ENCODE data around the gene ST6GALNAC6. TPM values are rescaled to one million over a fixed set of nuclear protein-coding genes. Genes with fewer than 3 reads are reported as not detected.
A peak's percentile ranks its signal among the peaks of the same experiment; 100 is the strongest.

Gene ST6GALNAC6
- polyA plus RNA-seq, 3 donors = 8.2 to 14.4 (median 12.0) TPM

DNA sequence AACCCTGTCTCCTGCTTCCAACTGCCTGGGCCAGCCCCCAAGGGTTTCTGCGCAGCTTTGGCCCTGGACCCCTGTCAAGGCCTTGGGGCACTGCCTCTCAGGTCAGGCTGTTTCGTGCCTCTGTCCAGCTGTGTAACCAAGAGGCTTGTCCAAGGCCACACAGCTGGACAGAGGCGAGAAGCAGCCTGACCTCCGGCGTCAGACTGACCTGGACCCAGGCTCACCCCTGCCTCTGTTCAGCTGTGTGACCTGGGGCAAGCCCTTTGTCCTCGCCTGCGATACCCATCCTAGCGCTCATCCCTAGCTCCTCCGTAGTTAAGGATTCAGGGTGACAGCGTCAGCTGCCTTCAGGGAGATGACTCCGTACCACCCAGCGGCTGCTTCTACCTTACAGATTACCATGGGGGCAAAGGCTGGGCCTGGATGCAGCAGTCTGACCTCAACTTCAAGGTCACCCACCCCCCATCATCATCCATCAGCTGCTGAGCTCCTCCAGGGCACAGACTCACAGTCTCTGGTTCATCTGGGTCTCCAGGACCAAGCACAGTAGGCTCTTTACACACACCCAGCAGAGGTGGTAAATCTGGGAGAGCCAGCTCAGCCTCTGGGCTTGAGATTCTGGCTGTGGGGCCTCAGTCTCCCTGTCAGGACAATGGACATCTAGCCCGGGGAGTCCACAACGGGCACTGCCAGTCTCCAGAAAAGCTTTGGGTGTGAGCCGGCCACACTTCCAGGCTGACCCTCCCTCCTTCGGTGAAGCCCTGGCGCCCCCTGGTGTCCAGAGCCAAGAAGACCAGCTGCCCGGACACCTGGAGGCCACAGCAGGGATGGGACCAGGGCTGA, 29.9 kb downstream of the ST6GALNAC6 start:
- Histone ChIP-seq H4K20me1 (ENCODE audit: insufficient read depth, low read length) (no peaks in the 10 kb centered on the region), H3K4me3 (replicated peaks in 1 of 3; ENCODE audit: low read depth in 2 of 3, low read length in 3 of 3) (no peak overlapping the region), H3K27me3 (ENCODE audit: control insufficient read depth in 2 of 2, insufficient read depth in 2 of 2, low read length in 2 of 2) (no peaks in the 10 kb centered on the region), H2AFZ (ENCODE audit: insufficient read depth, low read depth, low read length, poor library complexity, severe bottlenecking) (peak overlapping the region; percentile 57), H3K4me1 (ENCODE audit: control insufficient read depth in 1 of 2, insufficient read depth in 2 of 2, low read length in 2 of 2) (peaks cover 16 to 22% of the 10 kb centered on the region in 2 donors), H3K79me2 (ENCODE audit: insufficient read depth, low read length) (no peaks in the 10 kb centered on the region), H3K9ac (ENCODE audit: insufficient read depth, low read length, poor library complexity, severe bottlenecking) (no peak overlapping the region), H3K27ac (ENCODE audit: low read depth in 1 of 2, low read length in 2 of 2) (no peak overlapping the region), H3K36me3 (replicated peaks in 1 of 2; ENCODE audit: control insufficient read depth in 1 of 2, insufficient read depth in 2 of 2, low read length in 2 of 2) (no peaks in the 10 kb centered on the region), H3K4me2 (replicated peaks; ENCODE audit: extremely low read depth, low read length, poor library complexity, severe bottlenecking) (no peak overlapping the region), H3K9me3 (replicated peaks in 1 of 2; ENCODE audit: control insufficient read depth in 1 of 2, insufficient read depth in 1 of 2, low read length in 2 of 2) (no peaks in the 10 kb centered on the region)
- TF ChIP-seq, protein P1, sequence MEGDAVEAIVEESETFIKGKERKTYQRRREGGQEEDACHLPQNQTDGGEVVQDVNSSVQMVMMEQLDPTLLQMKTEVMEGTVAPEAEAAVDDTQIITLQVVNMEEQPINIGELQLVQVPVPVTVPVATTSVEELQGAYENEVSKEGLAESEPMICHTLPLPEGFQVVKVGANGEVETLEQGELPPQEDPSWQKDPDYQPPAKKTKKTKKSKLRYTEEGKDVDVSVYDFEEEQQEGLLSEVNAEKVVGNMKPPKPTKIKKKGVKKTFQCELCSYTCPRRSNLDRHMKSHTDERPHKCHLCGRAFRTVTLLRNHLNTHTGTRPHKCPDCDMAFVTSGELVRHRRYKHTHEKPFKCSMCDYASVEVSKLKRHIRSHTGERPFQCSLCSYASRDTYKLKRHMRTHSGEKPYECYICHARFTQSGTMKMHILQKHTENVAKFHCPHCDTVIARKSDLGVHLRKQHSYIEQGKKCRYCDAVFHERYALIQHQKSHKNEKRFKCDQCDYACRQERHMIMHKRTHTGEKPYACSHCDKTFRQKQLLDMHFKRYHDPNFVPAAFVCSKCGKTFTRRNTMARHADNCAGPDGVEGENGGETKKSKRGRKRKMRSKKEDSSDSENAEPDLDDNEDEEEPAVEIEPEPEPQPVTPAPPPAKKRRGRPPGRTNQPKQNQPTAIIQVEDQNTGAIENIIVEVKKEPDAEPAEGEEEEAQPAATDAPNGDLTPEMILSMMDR (IDR thresholded peaks at IDR 0.05) = peak; percentile 96
- peak overlapping the region in 4 of 7 donors; percentile 32 to 66 (median 61) for H3K27ac Mint-ChIP-seq
- intact Hi-C loops (cut with micrococcal nuclease) = loop anchor here (1.0 to 10.0 kb wide), 6 partner anchors 67 to 365 kb away; partner anchors contain the start of genes CDK9 (in 1 of the 2), FPGS (in 1 of the 2) and TOR2A (in 1 of the 2)
- DNase-seq = peak; percentile 81 to 88 (median 86)
- 67% methylated on average over 18 of the region's 18 CpGs for WGBS (ENCODE audit: insufficient coverage)
- H3K4me1 Mint-ChIP-seq = peaks cover 21% of the 10 kb centered on the region
- H3K4me3 Mint-ChIP-seq = peak overlapping the region in 1 of 2 donors; percentile 11
- peaks cover 0 to 3% of the 10 kb centered on the region in 2 donors for H3K36me3 Mint-ChIP-seq
- H3K9me3 Mint-ChIP-seq = peaks cover 0 to 3% (median 0%) of the 10 kb centered on the region in 7 donors
- peaks cover 0 to 2% (median 2%) of the 10 kb centered on the region in 3 donors for H3K27me3 Mint-ChIP-seq (ENCODE audit: low read depth in 3 of 3)

DNA sequence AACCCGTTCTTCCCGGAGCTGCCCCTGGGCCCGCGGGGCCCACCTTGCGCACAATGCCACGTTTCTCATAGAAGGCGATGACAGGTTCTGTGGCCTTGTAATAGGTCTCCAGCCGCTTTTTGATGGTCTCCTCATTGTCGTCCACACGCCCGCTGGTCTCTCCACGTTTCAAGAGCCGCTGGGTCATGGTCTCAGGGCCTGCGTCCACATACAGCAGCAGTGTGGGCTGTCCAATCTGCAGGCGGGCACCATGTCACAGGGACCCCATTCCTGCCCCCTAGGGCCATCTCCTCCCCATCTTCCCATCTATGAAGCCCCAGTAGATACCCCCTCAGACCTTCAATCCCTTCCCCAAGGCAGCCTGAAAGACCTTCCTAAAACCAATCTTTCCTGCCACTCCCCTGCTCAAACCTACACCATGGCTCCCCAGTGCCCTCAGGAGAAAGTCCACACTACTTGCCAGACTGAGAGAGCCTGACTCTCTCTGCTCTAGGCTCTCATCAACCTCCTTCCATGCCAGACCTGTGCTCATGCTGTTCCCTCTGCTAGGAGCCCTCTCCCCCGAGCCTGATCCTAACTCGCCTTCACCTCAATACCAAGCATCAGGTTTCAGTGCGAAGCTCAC, 31.0 kb downstream of the ST6GALNAC6 start:
- no peaks in the 10 kb centered on the region for H3K79me2 ChIP-seq (ENCODE audit: insufficient read depth, low read length)
- no peak overlapping the region for H3K4me2 ChIP-seq (replicated peaks; ENCODE audit: extremely low read depth, low read length, poor library complexity, severe bottlenecking)
- no peak overlapping the region for H3K4me3 ChIP-seq (replicated peaks in 1 of 3; ENCODE audit: low read depth in 2 of 3, low read length in 3 of 3)
- no peak overlapping the region for H3K9ac ChIP-seq (ENCODE audit: insufficient read depth, low read length, poor library complexity, severe bottlenecking)
- Mint-ChIP-seq H3K36me3 (peaks cover 0 to 3% of the 10 kb centered on the region in 2 donors), H3K27ac (peak overlapping the region in 2 of 7 donors; percentile 10 to 46), H3K27me3 (ENCODE audit: low read depth in 3 of 3) (peaks cover 0 to 2% (median 2%) of the 10 kb centered on the region in 3 donors), H3K4me3 (no peak overlapping the region), H3K9me3 (peaks cover 0 to 3% (median 0%) of the 10 kb centered on the region in 7 donors), H3K4me1 (peaks cover 25% of the 10 kb centered on the region)
- H3K27ac ChIP-seq (ENCODE audit: low read depth in 1 of 2, low read length in 2 of 2) = no peak overlapping the region
- no peaks in the 10 kb centered on the region for H3K27me3 ChIP-seq (ENCODE audit: control insufficient read depth in 2 of 2, insufficient read depth in 2 of 2, low read length in 2 of 2)
- H4K20me1 ChIP-seq (ENCODE audit: insufficient read depth, low read length) = no peaks in the 10 kb centered on the region
- no peak overlapping the region for H2AFZ ChIP-seq (ENCODE audit: insufficient read depth, low read depth, low read length, poor library complexity, severe bottlenecking)
- TF ChIP-seq, protein P1 (IDR thresholded peaks at IDR 0.05) = no peak
- intact Hi-C loops (cut with micrococcal nuclease) = loop anchor here (5.0 kb wide), 3 partner anchors 66 to 131 kb away; partner anchors contain the start of genes CDK9 (in 1 of the 2), FPGS (in 1 of the 2) and TOR2A (in 1 of the 2)
- 93% methylated on average over 18 of the region's 18 CpGs for WGBS (ENCODE audit: insufficient coverage)
- no peaks in the 10 kb centered on the region for H3K36me3 ChIP-seq (replicated peaks in 1 of 2; ENCODE audit: control insufficient read depth in 1 of 2, insufficient read depth in 2 of 2, low read length in 2 of 2)
- DNase-seq = no peak
- H3K9me3 ChIP-seq (replicated peaks in 1 of 2; ENCODE audit: control insufficient read depth in 1 of 2, insufficient read depth in 1 of 2, low read length in 2 of 2) = no peaks in the 10 kb centered on the region
- H3K4me1 ChIP-seq (ENCODE audit: control insufficient read depth in 1 of 2, insufficient read depth in 2 of 2, low read length in 2 of 2) = peaks cover 22% of the 10 kb centered on the region in 2 donors
